ENCODE measurements around the gene EPHB3. TPM values are rescaled to one million over a fixed set of nuclear protein-coding genes. Genes with fewer than 3 reads are reported as not detected.

Gene EPHB3
- total and polyA plus RNA-seq, 2 of the 4 experiments (the other 2 are of a cell fraction), result 0.72 to 2.9 TPM

DNA sequence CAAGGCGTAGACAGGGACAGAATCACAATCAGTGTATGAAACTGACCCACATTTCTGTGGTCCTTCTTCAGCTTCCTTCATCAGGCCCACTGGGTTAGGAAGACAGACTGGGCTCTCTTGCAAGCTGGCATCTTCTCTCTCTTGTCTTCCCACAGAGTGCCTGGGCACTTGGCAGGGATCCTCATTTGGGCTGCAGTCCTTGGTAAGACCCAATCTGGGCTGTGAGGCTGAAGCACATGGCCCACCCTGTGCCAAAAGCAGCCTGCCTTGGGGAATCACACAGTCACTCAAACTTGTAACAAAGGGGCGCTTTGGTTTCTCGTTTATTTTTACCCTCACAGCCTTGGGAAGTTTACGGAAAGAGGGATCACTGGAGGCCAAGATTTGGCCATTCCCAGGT is 8.2 kb upstream of the EPHB3 start:
- Histone ChIP-seq H2BK20ac (ENCODE audit: low read depth, low read length) (no peak overlapping the region), H2AK9ac (replicated peaks; ENCODE audit: low read depth, low read length, poor library complexity) (no peak overlapping the region), H3K56ac (ENCODE audit: extremely low read depth, insufficient read depth, low read length) (no peak overlapping the region), H3K27ac (ENCODE audit: insufficient read depth, low read length) (no peak overlapping the region), H3K4ac (ENCODE audit: low read depth, low read length) (no peak overlapping the region), H3K27me3 (ENCODE audit: control insufficient read depth, insufficient read depth, low read length) (peaks cover 72% of the 10 kb centered on the region), H3K36me3 (ENCODE audit: control insufficient read depth, insufficient read depth, low read length) (no peaks in the 10 kb centered on the region), H3K9ac (ENCODE audit: low read depth, low read length) (no peak overlapping the region), H4K91ac (ENCODE audit: insufficient read depth, low read depth, low read length) (no peak overlapping the region), H3K4me3 (ENCODE audit: insufficient read depth, low read depth, low read length) (no peak overlapping the region), H4K8ac (ENCODE audit: low read depth in 2 of 2, low read length in 2 of 2) (no peak overlapping the region), H3K14ac (replicated peaks; ENCODE audit: low read depth, low read length) (no peak overlapping the region), H2BK120ac (ENCODE audit: low read depth, low read length) (no peak overlapping the region), H2AK5ac (ENCODE audit: low read depth, low read length) (no peak overlapping the region), H2AFZ (replicated peaks; ENCODE audit: low read length, poor library complexity) (no peak overlapping the region), H3K79me1 (ENCODE audit: low read depth in 1 of 2, low read length in 2 of 2) (no peaks in the 10 kb centered on the region), H3K23ac (ENCODE audit: low read depth, low read length) (no peak overlapping the region), H4K20me1 (ENCODE audit: insufficient read depth, low read length) (no peaks in the 10 kb centered on the region), H2BK15ac (ENCODE audit: low read depth, low read length) (no peak overlapping the region), H3K9me1 (ENCODE audit: insufficient read depth, low read length) (no peaks in the 10 kb centered on the region), H3K4me1 (ENCODE audit: control insufficient read depth, insufficient read depth, low read length) (no peaks in the 10 kb centered on the region), H3K4me2 (ENCODE audit: low read depth, low read length) (no peak overlapping the region), H4K5ac (ENCODE audit: low read depth, low read length) (no peak overlapping the region), H3K18ac (ENCODE audit: low read depth, low read length) (no peak overlapping the region), H3K9me3 (ENCODE audit: control insufficient read depth, insufficient read depth, low read length) (no peaks in the 10 kb centered on the region), H2BK5ac (ENCODE audit: low read depth, low read length, poor library complexity, severe bottlenecking) (no peak overlapping the region)
- BruUV-seq (replicated peaks), result no TSS peak
- dilution Hi-C loops (cut with HindIII; ENCODE audit: low sequenced_read_pairs, unreplicated experiment) (no loop called here), intact Hi-C loops (cut with micrococcal nuclease) (no loop called here), in situ Hi-C loops (cut with MboI; ENCODE audit: low sequenced_read_pairs) (no loop called here)
- no peak for TF ChIP-seq CHD1 (IDR thresholded peaks at IDR 0.05; ENCODE audit: low read depth, low read length)
- no peak for TF ChIP-seq FOS (IDR thresholded peaks at IDR 0.05; ENCODE audit: low read depth, low read length)
- TF ChIP-seq, protein P1, sequence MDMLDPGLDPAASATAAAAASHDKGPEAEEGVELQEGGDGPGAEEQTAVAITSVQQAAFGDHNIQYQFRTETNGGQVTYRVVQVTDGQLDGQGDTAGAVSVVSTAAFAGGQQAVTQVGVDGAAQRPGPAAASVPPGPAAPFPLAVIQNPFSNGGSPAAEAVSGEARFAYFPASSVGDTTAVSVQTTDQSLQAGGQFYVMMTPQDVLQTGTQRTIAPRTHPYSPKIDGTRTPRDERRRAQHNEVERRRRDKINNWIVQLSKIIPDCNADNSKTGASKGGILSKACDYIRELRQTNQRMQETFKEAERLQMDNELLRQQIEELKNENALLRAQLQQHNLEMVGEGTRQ (IDR thresholded peaks at IDR 0.05; ENCODE audit: low read depth, low read length), result no peak
- TF ChIP-seq CEBPB (IDR thresholded peaks at IDR 0.05; ENCODE audit: low read depth, low read length), result no peak
- TF ChIP-seq POLR2A (IDR thresholded peaks at IDR 0.05; ENCODE audit: low read depth, low read length), result no peak
- no peak for TF ChIP-seq MXI1 (IDR thresholded peaks at IDR 0.05; ENCODE audit: borderline replicate concordance, low read depth, low read length)
- TF ChIP-seq, protein P2, sequence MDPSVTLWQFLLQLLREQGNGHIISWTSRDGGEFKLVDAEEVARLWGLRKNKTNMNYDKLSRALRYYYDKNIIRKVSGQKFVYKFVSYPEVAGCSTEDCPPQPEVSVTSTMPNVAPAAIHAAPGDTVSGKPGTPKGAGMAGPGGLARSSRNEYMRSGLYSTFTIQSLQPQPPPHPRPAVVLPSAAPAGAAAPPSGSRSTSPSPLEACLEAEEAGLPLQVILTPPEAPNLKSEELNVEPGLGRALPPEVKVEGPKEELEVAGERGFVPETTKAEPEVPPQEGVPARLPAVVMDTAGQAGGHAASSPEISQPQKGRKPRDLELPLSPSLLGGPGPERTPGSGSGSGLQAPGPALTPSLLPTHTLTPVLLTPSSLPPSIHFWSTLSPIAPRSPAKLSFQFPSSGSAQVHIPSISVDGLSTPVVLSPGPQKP (IDR thresholded peaks at IDR 0.05; ENCODE audit: borderline replicate concordance, low read depth, low read length), result no peak
- TF ChIP-seq RAD21 (IDR thresholded peaks at IDR 0.05; ENCODE audit: low read length), result no peak
- no peak for TF ChIP-seq BHLHE40 (IDR thresholded peaks at IDR 0.05; ENCODE audit: low read depth, low read length)
- no peak for TF ChIP-seq RFX5 (IDR thresholded peaks at IDR 0.05; ENCODE audit: low read depth, low read length)
- no peak for TF ChIP-seq MAFK (IDR thresholded peaks at IDR 0.05; ENCODE audit: low read depth, low read length)
- TF ChIP-seq, protein P3, sequence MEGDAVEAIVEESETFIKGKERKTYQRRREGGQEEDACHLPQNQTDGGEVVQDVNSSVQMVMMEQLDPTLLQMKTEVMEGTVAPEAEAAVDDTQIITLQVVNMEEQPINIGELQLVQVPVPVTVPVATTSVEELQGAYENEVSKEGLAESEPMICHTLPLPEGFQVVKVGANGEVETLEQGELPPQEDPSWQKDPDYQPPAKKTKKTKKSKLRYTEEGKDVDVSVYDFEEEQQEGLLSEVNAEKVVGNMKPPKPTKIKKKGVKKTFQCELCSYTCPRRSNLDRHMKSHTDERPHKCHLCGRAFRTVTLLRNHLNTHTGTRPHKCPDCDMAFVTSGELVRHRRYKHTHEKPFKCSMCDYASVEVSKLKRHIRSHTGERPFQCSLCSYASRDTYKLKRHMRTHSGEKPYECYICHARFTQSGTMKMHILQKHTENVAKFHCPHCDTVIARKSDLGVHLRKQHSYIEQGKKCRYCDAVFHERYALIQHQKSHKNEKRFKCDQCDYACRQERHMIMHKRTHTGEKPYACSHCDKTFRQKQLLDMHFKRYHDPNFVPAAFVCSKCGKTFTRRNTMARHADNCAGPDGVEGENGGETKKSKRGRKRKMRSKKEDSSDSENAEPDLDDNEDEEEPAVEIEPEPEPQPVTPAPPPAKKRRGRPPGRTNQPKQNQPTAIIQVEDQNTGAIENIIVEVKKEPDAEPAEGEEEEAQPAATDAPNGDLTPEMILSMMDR (conservative IDR thresholded peaks at IDR 0.05; ENCODE audit: low read depth, low read length), result no peak
- no peak for TF ChIP-seq SMC3 (IDR thresholded peaks at IDR 0.05; ENCODE audit: low read depth, low read length)
- CTCF ChIA-PET, result no interaction called here
- 100% methylated on average over 1 of the region's 4 CpGs; no CpG with 5 or more reads in 1 of the 2 experiments for WGBS, 2 experiments (ENCODE audit: extremely low coverage in 2 of 2, insufficient read length in 1 of 2)
- ATAC-seq (ENCODE audit: low read depth) (no peak), DNase-seq (no peak)
- POLR2A ChIA-PET (ENCODE audit: unreplicated experiment), result no interaction called here
